ENCODE data around the gene SPTLC2. TPM values are rescaled to one million over a fixed set of nuclear protein-coding genes. Genes with fewer than 3 reads are reported as not detected.

The SPTLC2 gene
- total RNA-seq, 1 donor from 2014 or later: 27.3 TPM

DNA sequence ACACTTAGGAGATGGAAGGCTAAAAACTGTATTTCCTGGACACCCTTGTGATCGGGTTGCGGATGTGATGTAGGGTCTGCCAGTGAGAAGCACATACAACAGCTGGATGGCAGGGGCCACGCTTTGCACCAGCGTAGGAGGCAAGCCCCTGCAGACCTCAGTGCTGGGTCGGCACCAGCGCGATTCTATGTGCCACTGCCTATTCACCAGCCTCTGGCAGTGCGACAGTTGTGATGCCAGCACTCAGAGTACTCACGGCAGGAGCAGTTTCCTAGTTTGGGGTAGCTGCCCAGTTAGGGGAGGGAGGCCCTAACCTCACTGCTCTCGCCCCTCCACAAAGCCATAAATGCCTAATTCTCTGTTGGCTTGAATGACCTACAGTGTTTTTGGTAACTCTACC lies 31.6 kb downstream of the SPTLC2 start:
- H3K36me3 Mint-ChIP-seq (ENCODE audit: low read depth): peaks cover 2% of the 10 kb centered on the region
- no peaks in the 10 kb centered on the region for H3K27me3 Mint-ChIP-seq (ENCODE audit: low read depth)
- H3K9me3 Mint-ChIP-seq: no peaks in the 10 kb centered on the region
- no peak overlapping the region for H3K4me3 Mint-ChIP-seq
- H3K27ac Mint-ChIP-seq (ENCODE audit: unreplicated experiment): no peak overlapping the region
- H3K4me1 Mint-ChIP-seq: peaks cover 17% of the 10 kb centered on the region
- TF ChIP-seq, protein P1, sequence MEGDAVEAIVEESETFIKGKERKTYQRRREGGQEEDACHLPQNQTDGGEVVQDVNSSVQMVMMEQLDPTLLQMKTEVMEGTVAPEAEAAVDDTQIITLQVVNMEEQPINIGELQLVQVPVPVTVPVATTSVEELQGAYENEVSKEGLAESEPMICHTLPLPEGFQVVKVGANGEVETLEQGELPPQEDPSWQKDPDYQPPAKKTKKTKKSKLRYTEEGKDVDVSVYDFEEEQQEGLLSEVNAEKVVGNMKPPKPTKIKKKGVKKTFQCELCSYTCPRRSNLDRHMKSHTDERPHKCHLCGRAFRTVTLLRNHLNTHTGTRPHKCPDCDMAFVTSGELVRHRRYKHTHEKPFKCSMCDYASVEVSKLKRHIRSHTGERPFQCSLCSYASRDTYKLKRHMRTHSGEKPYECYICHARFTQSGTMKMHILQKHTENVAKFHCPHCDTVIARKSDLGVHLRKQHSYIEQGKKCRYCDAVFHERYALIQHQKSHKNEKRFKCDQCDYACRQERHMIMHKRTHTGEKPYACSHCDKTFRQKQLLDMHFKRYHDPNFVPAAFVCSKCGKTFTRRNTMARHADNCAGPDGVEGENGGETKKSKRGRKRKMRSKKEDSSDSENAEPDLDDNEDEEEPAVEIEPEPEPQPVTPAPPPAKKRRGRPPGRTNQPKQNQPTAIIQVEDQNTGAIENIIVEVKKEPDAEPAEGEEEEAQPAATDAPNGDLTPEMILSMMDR (conservative IDR thresholded peaks at IDR 0.05): no peak
- no peak for DNase-seq (ENCODE audit: low read depth, low spot score)

DNA sequence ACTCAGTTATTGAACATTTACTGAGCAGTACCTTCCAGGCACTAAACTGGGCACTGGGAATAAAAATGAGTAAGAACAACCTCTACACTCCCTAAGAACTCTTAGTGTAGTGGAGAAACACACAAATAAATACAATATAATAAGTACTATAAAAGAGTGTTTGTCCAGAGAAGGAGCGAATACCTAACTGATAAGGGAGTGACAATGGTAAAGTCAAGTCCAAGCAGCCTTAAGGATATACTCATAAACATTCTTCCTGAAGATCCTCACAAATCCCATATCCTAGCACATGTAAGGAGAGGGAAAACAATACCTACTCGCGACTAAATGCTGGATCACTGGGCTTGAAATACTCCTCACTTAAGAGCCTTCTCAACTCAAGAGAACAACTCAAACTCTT lies 32.8 kb downstream of the SPTLC2 start:
- H3K27ac Mint-ChIP-seq (ENCODE audit: unreplicated experiment): no peak overlapping the region
- peaks cover 2% of the 10 kb centered on the region for H3K36me3 Mint-ChIP-seq (ENCODE audit: low read depth)
- H3K9me3 Mint-ChIP-seq: no peaks in the 10 kb centered on the region
- H3K27me3 Mint-ChIP-seq (ENCODE audit: low read depth): no peaks in the 10 kb centered on the region
- TF ChIP-seq, protein P1 (conservative IDR thresholded peaks at IDR 0.05): no peak
- peaks cover 17% of the 10 kb centered on the region for H3K4me1 Mint-ChIP-seq
- DNase-seq (ENCODE audit: low read depth, low spot score): no peak
- no peak overlapping the region for H3K4me3 Mint-ChIP-seq

DNA sequence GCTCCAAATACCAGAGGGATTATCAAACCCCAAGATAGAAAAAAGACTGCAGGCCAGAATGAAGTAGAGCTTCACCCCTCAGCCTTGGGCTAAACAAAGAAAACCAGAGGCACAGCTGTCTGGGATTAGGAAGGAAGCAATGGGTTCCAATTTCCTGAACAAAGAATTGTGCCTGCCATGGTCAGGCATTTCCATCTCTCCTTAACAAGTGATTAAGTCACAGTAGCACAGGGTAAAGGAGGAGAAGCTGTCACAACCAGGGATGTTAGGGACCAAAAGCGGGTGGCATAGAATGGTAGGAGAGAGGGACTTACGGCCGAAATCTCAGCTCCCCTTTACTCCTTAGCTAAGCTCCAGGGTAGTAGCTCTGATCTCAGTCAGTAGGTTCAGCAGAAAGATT lies 33.9 kb downstream of the SPTLC2 start:
- Mint-ChIP-seq H3K36me3 (ENCODE audit: low read depth) (peaks cover 2% of the 10 kb centered on the region), H3K27me3 (ENCODE audit: low read depth) (no peaks in the 10 kb centered on the region)
- TF ChIP-seq, protein P1 (conservative IDR thresholded peaks at IDR 0.05): no peak

DNA sequence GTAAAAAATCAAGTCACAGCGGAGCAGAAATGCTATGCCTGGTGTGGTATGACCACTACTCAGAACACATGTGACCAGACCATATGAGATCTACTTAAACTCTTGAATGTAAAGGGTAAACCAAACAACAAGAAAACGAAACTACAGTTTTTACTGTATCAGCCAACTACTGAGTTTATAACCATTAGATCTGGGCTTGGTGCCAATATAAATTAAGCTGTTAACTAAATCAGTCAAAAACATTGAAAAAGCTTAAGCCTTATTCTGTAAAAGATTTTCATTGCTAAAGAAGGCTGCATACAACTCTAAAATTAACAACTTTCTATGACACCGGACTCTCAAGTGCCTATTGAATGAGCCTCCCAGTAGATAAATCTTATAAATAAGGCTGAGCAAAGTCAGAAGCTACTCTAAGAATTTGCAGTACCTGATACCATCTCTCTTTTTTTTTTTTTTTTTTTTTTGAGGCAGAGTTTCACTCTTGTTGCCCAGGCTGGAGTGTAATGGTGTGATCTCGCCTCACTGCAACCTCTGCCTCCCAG lies 35.4 kb downstream of the SPTLC2 start:
- no peak for DNase-seq (ENCODE audit: low read depth, low spot score)
- Mint-ChIP-seq H3K36me3 (ENCODE audit: low read depth) (no peaks in the 10 kb centered on the region), H3K4me3 (no peak overlapping the region), H3K4me1 (peaks cover 17% of the 10 kb centered on the region), H3K27me3 (ENCODE audit: low read depth) (no peaks in the 10 kb centered on the region), H3K27ac (ENCODE audit: unreplicated experiment) (no peak overlapping the region), H3K9me3 (no peaks in the 10 kb centered on the region)
- TF ChIP-seq, protein P1 (conservative IDR thresholded peaks at IDR 0.05): no peak

More for the DNA sequence above, 33.9 kb downstream of the SPTLC2 start:
- DNase-seq (ENCODE audit: low read depth, low spot score): no peak
- Mint-ChIP-seq H3K4me3 (no peak overlapping the region), H3K27ac (ENCODE audit: unreplicated experiment) (peak overlapping the region; percentile 57), H3K4me1 (peaks cover 17% of the 10 kb centered on the region), H3K9me3 (no peaks in the 10 kb centered on the region)

DNA sequence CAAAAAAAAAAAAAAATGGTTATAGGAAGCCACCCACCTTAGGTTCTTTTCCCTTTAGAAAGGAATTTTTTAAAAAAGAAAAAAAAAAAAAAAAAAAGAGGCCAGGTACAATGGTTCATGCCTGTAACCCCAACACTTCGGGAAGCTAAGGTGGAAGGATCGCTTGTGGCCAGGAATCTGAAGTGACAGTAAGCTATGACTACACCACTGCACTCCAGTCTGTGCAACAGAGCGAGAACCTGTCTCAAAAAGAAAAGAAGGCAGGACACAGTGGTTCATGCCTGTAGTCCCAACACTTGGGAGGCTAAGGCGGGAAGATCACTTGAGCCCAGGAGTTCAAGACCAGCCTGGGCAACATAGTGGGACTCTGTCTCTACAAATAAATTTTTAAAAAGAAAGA lies 36.0 kb downstream of the SPTLC2 start:
- H3K4me1 Mint-ChIP-seq: peaks cover 13% of the 10 kb centered on the region
- no peak overlapping the region for H3K27ac Mint-ChIP-seq (ENCODE audit: unreplicated experiment)
- no peaks in the 10 kb centered on the region for H3K27me3 Mint-ChIP-seq (ENCODE audit: low read depth)
- no peak for DNase-seq (ENCODE audit: low read depth, low spot score)
- H3K9me3 Mint-ChIP-seq: no peaks in the 10 kb centered on the region
- no peaks in the 10 kb centered on the region for H3K36me3 Mint-ChIP-seq (ENCODE audit: low read depth)
- no peak overlapping the region for H3K4me3 Mint-ChIP-seq
- TF ChIP-seq, protein P1 (conservative IDR thresholded peaks at IDR 0.05): no peak

Measured in neural crest cell (in vitro differentiated cells).